22Rv1 (cell line): ENCODE data around the gene MRPS24.

ENCODE experiments used
- ZFX ChIP-seq: fragments of 450-650 bp; IDR thresholded peaks from 2 replicates; pipeline ENCODE4 v1.6.1; 2017; ENCODE audit warnings: antibody characterized with exemption, borderline replicate concordance
- TF ChIP-seq, protein P1 (sequence below): fragments of 450-650 bp; IDR thresholded peaks from 2 replicates; pipeline ENCODE4 v1.5.1; 2017; ENCODE audit warnings: mild to moderate bottlenecking

GRCh38 chr7:43824963-43825362 lies 44.4 kb downstream of the MRPS24 start:
- TF ChIP-seq, protein P1, sequence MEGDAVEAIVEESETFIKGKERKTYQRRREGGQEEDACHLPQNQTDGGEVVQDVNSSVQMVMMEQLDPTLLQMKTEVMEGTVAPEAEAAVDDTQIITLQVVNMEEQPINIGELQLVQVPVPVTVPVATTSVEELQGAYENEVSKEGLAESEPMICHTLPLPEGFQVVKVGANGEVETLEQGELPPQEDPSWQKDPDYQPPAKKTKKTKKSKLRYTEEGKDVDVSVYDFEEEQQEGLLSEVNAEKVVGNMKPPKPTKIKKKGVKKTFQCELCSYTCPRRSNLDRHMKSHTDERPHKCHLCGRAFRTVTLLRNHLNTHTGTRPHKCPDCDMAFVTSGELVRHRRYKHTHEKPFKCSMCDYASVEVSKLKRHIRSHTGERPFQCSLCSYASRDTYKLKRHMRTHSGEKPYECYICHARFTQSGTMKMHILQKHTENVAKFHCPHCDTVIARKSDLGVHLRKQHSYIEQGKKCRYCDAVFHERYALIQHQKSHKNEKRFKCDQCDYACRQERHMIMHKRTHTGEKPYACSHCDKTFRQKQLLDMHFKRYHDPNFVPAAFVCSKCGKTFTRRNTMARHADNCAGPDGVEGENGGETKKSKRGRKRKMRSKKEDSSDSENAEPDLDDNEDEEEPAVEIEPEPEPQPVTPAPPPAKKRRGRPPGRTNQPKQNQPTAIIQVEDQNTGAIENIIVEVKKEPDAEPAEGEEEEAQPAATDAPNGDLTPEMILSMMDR: no peak
- TF ChIP-seq ZFX: no peak
